RWPE2 (cell line): ENCODE measurements around the gene TGFB1.

Experiments used
- ATAC-seq: fragments of 200-7000 bp; cut with Tn5 transposase; 3 replicates; pipeline ENCODE4 v1.9.1; 2021; ENCODE audit warnings: low read depth
- DNase-seq: peaks from one replicate; pipeline ENCODE4 v3.0.0-alpha.2; 2020; ENCODE audit warnings: low spot score
- H3K27ac ChIP-seq: fragments of 450-650 bp; 2 replicates; pipeline ENCODE4 v1.5.1; 2017; ENCODE audit warnings: mild to moderate bottlenecking; ENCODE audit not compliant: poor library complexity, severe bottlenecking
- H3K27me3 ChIP-seq: fragments of 250-450 bp; sonication (Bioruptor Pico); 2 replicates; pipeline ENCODE4 v1.5.1; 2021; ENCODE audit warnings: mild to moderate bottlenecking, moderate library complexity; ENCODE audit not compliant: insufficient read depth, poor library complexity, severe bottlenecking
- H3K36me3 ChIP-seq: fragments of 250-450 bp; sonication (Bioruptor Pico); 2 replicates; pipeline ENCODE4 v1.5.1; 2020; ENCODE audit warnings: low read depth, mild to moderate bottlenecking, moderate library complexity
- H3K4me1 ChIP-seq: fragments of 250-450 bp; sonication (Bioruptor Pico); 2 replicates; pipeline ENCODE4 v1.5.1; 2021; ENCODE audit warnings: mild to moderate bottlenecking, moderate library complexity; ENCODE audit not compliant: insufficient read depth, poor library complexity, severe bottlenecking
- H3K4me3 ChIP-seq: fragments of 250-450 bp; sonication (Bioruptor Pico); 2 replicates; pipeline ENCODE4 v1.5.1; 2021; ENCODE audit warnings: mild to moderate bottlenecking, moderate library complexity; ENCODE audit not compliant: severe bottlenecking
- H3K9me3 ChIP-seq: fragments of 250-450 bp; sonication (Bioruptor Pico); 2 replicates; pipeline ENCODE4 v1.5.1; 2021; ENCODE audit warnings: mild to moderate bottlenecking, moderate library complexity; ENCODE audit not compliant: severe bottlenecking
- TF ChIP-seq, protein P1 (sequence below): fragments of 450-650 bp; IDR thresholded peaks from one replicate; pipeline ENCODE4 v1.5.1; 2017; ENCODE audit warnings: mild to moderate bottlenecking, moderate library complexity; ENCODE audit not compliant: poor library complexity, severe bottlenecking

The TGFB1 gene

DNA sequence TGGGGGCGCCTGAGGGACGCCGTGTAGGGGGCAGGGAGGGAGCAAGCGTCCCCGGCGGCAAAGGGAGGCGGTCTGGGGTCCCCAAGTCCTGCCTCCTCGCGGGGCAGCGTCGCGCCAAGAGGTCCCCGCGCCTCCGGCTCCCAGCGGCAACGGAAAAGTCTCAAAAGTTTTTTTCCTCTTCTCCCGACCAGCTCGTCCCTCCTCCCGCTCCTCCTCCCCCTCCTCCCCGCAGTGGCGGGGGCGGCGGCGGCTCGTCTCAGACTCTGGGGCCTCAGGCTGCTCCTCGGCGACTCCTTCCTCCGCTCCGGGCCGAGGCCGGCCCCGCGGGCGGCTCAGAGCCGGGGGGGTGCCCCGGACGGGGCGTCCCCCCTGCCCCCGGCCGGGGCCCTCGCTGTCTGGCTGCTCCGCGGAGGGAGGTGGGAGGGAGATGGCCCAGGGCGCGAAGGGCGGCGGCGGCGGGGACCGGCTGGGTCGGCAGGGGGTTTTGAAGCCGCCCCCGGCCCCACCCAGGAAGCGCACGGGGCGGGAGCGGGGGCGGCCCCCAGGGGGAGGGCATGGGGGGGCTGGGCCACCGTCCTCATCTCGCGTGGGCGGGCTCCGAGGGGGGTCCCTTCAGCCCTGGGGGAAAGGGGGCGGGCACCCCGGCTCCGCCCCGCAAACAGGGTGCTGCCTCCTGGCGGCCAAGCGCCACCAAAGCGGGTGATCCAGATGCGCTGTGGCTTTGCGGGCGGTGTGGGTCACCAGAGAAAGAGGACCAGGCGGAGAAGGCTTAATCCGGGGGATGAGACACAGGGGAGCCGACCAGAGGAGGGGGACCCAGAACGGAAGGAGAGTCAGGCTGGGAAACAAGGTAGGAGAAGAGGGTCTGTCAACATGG, at the start of gene TGFB1:
Gene TGFB1, minus strand, starts transcription at position 457 of the 877 bp plus-strand sequence. CDS start 878 bp downstream, outside the sequence.
- Histone ChIP-seq H3K27me3 (no peaks in the 10 kb centered on the region), H3K36me3 (peaks cover 8% of the 10 kb centered on the region), H3K4me1 (peaks cover 4% of the 10 kb centered on the region), H3K9me3 (no peaks in the 10 kb centered on the region), H3K4me3 (peak within 1 kb of the TSS; percentile 67), H3K27ac (peak within 1 kb of the TSS; percentile 65)
- DNase-seq = peak; percentile 85
- ATAC-seq = peak; percentile 45
- TF ChIP-seq, protein P1, sequence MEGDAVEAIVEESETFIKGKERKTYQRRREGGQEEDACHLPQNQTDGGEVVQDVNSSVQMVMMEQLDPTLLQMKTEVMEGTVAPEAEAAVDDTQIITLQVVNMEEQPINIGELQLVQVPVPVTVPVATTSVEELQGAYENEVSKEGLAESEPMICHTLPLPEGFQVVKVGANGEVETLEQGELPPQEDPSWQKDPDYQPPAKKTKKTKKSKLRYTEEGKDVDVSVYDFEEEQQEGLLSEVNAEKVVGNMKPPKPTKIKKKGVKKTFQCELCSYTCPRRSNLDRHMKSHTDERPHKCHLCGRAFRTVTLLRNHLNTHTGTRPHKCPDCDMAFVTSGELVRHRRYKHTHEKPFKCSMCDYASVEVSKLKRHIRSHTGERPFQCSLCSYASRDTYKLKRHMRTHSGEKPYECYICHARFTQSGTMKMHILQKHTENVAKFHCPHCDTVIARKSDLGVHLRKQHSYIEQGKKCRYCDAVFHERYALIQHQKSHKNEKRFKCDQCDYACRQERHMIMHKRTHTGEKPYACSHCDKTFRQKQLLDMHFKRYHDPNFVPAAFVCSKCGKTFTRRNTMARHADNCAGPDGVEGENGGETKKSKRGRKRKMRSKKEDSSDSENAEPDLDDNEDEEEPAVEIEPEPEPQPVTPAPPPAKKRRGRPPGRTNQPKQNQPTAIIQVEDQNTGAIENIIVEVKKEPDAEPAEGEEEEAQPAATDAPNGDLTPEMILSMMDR = peak; percentile 92

DNA sequence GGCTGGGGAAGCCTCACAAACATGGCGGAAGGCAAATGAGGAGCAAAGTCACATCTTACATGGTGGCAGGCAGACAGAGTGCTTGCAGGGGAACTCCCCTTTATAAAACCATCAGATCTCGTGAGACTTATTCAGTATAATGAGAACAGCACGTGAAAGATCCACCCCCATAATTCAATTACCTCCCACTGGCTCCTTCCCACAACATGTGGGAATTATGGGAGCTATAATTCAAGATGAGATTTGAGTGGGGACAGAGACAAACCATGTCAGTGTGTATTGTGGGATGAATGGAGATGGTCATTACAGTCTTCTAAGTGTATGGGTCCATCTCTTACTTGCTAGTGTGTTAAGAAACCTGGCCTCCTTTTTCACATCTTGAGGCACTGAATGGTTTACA, 48.3 kb upstream of the TGFB1 start:
- TF ChIP-seq, protein P1 = no peak
- Histone ChIP-seq H3K4me1 (peaks cover 3% of the 10 kb centered on the region), H3K9me3 (no peaks in the 10 kb centered on the region), H3K27me3 (no peaks in the 10 kb centered on the region), H3K27ac (no peak overlapping the region), H3K36me3 (no peaks in the 10 kb centered on the region), H3K4me3 (no peak overlapping the region)
- DNase-seq (no peak), ATAC-seq (no peak)

DNA sequence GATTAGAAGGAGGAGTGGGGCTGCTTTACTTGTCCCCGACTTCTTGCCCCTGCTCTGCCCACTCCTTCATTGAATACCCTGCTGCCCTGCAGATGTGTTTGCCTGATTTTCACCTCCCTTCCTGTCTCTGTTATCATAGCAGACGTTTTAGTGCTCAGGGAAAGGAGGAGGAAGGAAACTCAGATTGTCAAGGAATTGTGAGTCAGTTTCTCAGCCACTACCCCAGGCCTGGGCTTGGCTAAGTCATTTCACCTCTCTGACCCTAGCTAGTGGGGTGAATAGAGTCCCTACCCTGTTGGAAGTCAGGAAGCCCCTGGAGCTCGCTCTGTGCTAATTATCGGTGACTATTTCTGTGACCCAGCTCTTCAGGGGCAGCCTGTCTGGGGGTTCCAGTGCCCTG, 47.8 kb upstream of the TGFB1 start:
- no peak for ATAC-seq
- H3K4me3 ChIP-seq = no peak overlapping the region

DNA sequence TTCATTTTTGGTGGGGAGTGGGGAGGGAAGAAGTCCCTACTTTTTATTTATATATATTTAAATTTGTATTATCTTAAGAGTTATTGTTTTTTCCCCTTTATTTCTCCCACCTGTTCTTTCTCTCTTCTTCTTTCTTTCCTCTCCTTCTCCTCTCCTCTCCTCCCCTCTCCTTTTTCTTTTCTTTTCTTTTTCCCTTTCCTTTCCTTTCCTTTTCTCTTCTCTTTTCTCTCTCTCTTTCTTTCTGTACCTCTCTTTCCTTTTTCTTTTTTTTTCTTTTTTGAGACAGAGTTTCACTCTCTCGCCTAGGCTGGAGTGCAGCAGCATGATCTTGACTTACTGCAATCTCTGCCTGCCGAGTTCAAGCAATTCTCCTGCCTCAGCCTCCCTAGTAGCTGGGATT, 45.8 kb upstream of the TGFB1 start:
- peaks cover 3% of the 10 kb centered on the region for H3K4me1 ChIP-seq
- no peaks in the 10 kb centered on the region for H3K9me3 ChIP-seq
- no peak for ATAC-seq
- H3K4me3 ChIP-seq = no peak overlapping the region
- no peaks in the 10 kb centered on the region for H3K36me3 ChIP-seq
- no peak for DNase-seq
- no peaks in the 10 kb centered on the region for H3K27me3 ChIP-seq
- H3K27ac ChIP-seq = no peak overlapping the region
- TF ChIP-seq, protein P1 = no peak

More for the DNA sequence above, 47.8 kb upstream of the TGFB1 start:
- no peak for DNase-seq
- TF ChIP-seq, protein P1 = no peak
- Histone ChIP-seq H3K27me3 (no peaks in the 10 kb centered on the region), H3K36me3 (no peaks in the 10 kb centered on the region), H3K4me1 (peaks cover 3% of the 10 kb centered on the region), H3K9me3 (no peaks in the 10 kb centered on the region), H3K27ac (no peak overlapping the region)

DNA sequence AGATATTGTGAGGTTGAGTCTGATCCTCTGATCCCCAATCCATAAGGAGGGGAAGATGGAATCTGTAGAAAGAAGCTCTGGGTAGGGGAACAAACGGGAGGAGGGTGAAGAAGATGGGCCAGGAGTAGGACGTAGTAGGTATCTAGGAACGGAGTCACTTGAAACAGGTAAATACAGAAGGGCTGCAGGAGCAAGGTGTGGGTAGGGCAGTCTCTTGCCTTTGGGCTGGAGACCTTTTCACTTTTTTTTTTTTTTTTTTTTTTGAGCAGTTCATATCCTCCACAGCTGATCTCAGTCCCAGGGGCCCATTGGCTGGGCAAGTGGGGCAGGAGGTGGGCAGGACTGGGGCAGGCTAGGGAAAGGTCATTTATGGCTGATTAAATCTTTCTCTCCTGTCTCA, 45.4 kb upstream of the TGFB1 start:
- Histone ChIP-seq H3K4me3 (no peak overlapping the region), H3K36me3 (no peaks in the 10 kb centered on the region)

More for the DNA sequence above, 45.4 kb upstream of the TGFB1 start:
- no peaks in the 10 kb centered on the region for H3K9me3 ChIP-seq
- H3K27me3 ChIP-seq = no peaks in the 10 kb centered on the region
- ATAC-seq = no peak
- H3K27ac ChIP-seq = no peak overlapping the region
- TF ChIP-seq, protein P1 = no peak
- DNase-seq = no peak
- H3K4me1 ChIP-seq = peaks cover 3% of the 10 kb centered on the region
